HEK293 (cell line): ENCODE results near the gene EEF1AKMT3.

Experiments used
- CTCF ChIA-PET: fragments of 350-600 bp; formaldehyde crosslinking; extraction: SDS; loops from one replicate; lab custom pipeline; 2021; ENCODE audit warnings: antibody characterized with exemption; lab: Yijun Ruan, JAX
- POLR2A ChIA-PET: fragments of 300-600 bp; formaldehyde crosslinking; extraction: SDS; loops from one replicate; lab custom pipeline; 2020; ENCODE audit warnings: antibody characterized with exemption, inconsistent platforms; lab: Yijun Ruan, JAX
- H3K27ac ChIP-seq: fragments of 200-500 bp; sonication (Bioruptor generic); 2 replicates; pipeline ENCODE4 v1.5.1; 2014; ENCODE audit warnings: low read depth, low read length, control low read depth, inconsistent platforms; ENCODE audit errors: extremely low read depth
- H3K36me3 ChIP-seq, 2 experiments: fragments of 200-500 bp in 1 of 2; sonication (Bioruptor generic) in 1 of 2; 1 replicate in 1 of 2; 2 replicates in 1 of 2; pipeline ENCODE4 v1.5.1; 2014 to 2017; ENCODE audit warnings: inconsistent platforms in 2 of 2, low read length in 2 of 2; ENCODE audit not compliant: control insufficient read depth in 2 of 2, insufficient read depth in 1 of 2
- H3K4me1 ChIP-seq: fragments of 200-500 bp; sonication (Bioruptor generic); 2 replicates; pipeline ENCODE4 v1.5.1; 2014; ENCODE audit warnings: mild to moderate bottlenecking, low read length, inconsistent platforms; ENCODE audit not compliant: control insufficient read depth, insufficient read depth
- H3K4me3 ChIP-seq: 2 replicates; pipeline ENCODE4 v1.5.1; 2011; ENCODE audit warnings: low read depth, mild to moderate bottlenecking, control low read depth, low read length, moderate library complexity
- H3K9me3 ChIP-seq: fragments of 200-500 bp; sonication (Bioruptor generic); 2 replicates; pipeline ENCODE4 v1.5.1; 2014; ENCODE audit warnings: low read depth, low read length, inconsistent platforms; ENCODE audit not compliant: control insufficient read depth, insufficient read depth
- GLI4 ChIP-seq: fragments of 450-650 bp; formaldehyde crosslinking; IDR thresholded peaks from 2 replicates; pipeline ENCODE4 v1.5.1; 2016; ENCODE audit warnings: missing biosample characterization, missing genetic modification characterization
- GLIS2 ChIP-seq: fragments of 450-650 bp; formaldehyde crosslinking; IDR thresholded peaks from 2 replicates; pipeline ENCODE4 v1.5.1; 2016; ENCODE audit warnings: missing biosample characterization, missing genetic modification characterization
- HOXA7 ChIP-seq: sonication (generic); formaldehyde crosslinking; IDR thresholded peaks from 2 replicates; pipeline ENCODE4 v1.8.1; 2022; ENCODE audit warnings: missing genetic modification reagents, borderline replicate concordance
- KLF8 ChIP-seq: fragments of 450-650 bp; formaldehyde crosslinking; IDR thresholded peaks from 2 replicates; pipeline ENCODE4 v1.5.1; 2016; ENCODE audit warnings: missing biosample characterization, missing genetic modification characterization
- KLF9 ChIP-seq: fragments of 450-650 bp; formaldehyde crosslinking; IDR thresholded peaks from 2 replicates; pipeline ENCODE4 v1.5.1; 2016; ENCODE audit warnings: missing biosample characterization, missing genetic modification characterization, low read depth
- RBAK ChIP-seq: fragments of 450-650 bp; formaldehyde crosslinking; IDR thresholded peaks from 2 replicates; pipeline ENCODE4 v1.5.1; 2016; ENCODE audit warnings: missing biosample characterization, missing genetic modification characterization
- SALL2 ChIP-seq: fragments of 450-650 bp; formaldehyde crosslinking; IDR thresholded peaks from 2 replicates; pipeline ENCODE4 v1.5.0; 2017; ENCODE audit warnings: missing biosample characterization, mild to moderate bottlenecking, missing genetic modification characterization, borderline replicate concordance
- SCRT1 ChIP-seq: fragments of 450-650 bp; formaldehyde crosslinking; IDR thresholded peaks from 2 replicates; pipeline ENCODE4 v1.5.1; 2016; ENCODE audit warnings: missing biosample characterization, missing genetic modification characterization, borderline replicate concordance
- SCRT2 ChIP-seq: fragments of 450-650 bp; formaldehyde crosslinking; IDR thresholded peaks from 2 replicates; pipeline ENCODE4 v1.5.1; 2016; ENCODE audit warnings: missing biosample characterization, missing genetic modification characterization
- SP3 ChIP-seq: fragments of 450-650 bp; formaldehyde crosslinking; IDR thresholded peaks from 2 replicates; pipeline ENCODE4 v1.5.1; 2016; ENCODE audit warnings: missing biosample characterization, missing genetic modification characterization
- TCF7L2 ChIP-seq: IDR thresholded peaks from 2 replicates; pipeline ENCODE4 v1.6.1; 2011; ENCODE audit warnings: low read depth, mild to moderate bottlenecking, inconsistent platforms, low read length, moderate library complexity, borderline replicate concordance
- ZBTB44 ChIP-seq: fragments of 450-650 bp; IDR thresholded peaks from 2 replicates; pipeline ENCODE4 v1.5.1; 2018; ENCODE audit warnings: missing biosample characterization, mild to moderate bottlenecking, missing genetic modification characterization
- ZFHX2 ChIP-seq: fragments of 450-650 bp; formaldehyde crosslinking; conservative IDR thresholded peaks from 2 replicates; pipeline ENCODE4 v1.5.1; 2016; ENCODE audit warnings: missing biosample characterization, missing genetic modification characterization
- ZFP37 ChIP-seq: fragments of 450-650 bp; formaldehyde crosslinking; IDR thresholded peaks from 2 replicates; pipeline ENCODE4 v1.5.1; 2016; ENCODE audit warnings: missing biosample characterization, missing genetic modification characterization
- ZIC2 ChIP-seq: fragments of 450-650 bp; formaldehyde crosslinking; IDR thresholded peaks from 2 replicates; pipeline ENCODE4 v1.5.1; 2016; ENCODE audit warnings: missing biosample characterization, missing genetic modification characterization
- ZNF10 ChIP-seq: fragments of 450-650 bp; formaldehyde crosslinking; IDR thresholded peaks from 2 replicates; pipeline ENCODE4 v1.5.1; 2017; ENCODE audit warnings: missing biosample characterization, missing genetic modification characterization
- ZNF112 ChIP-seq: fragments of 450-650 bp; formaldehyde crosslinking; IDR thresholded peaks from 2 replicates; pipeline ENCODE4 v1.5.0; 2017; ENCODE audit warnings: missing biosample characterization, missing genetic modification characterization
- ZNF121 ChIP-seq: fragments of 450-650 bp; formaldehyde crosslinking; IDR thresholded peaks from 2 replicates; pipeline ENCODE4 v1.5.1; 2016; ENCODE audit warnings: missing biosample characterization, missing genetic modification characterization
- ZNF16 ChIP-seq: fragments of 450-650 bp; formaldehyde crosslinking; IDR thresholded peaks from 2 replicates; pipeline ENCODE4 v1.5.1; 2016; ENCODE audit warnings: low read depth, missing biosample characterization, missing genetic modification characterization
- ZNF18 ChIP-seq: fragments of 450-650 bp; formaldehyde crosslinking; IDR thresholded peaks from 2 replicates; pipeline ENCODE4 v1.5.1; 2016; ENCODE audit warnings: missing biosample characterization, missing genetic modification characterization
- ZNF223 ChIP-seq: fragments of 450-650 bp; formaldehyde crosslinking; IDR thresholded peaks from 2 replicates; pipeline ENCODE4 v1.5.1; 2016; ENCODE audit warnings: missing biosample characterization, missing genetic modification characterization
- ZNF239 ChIP-seq: fragments of 450-650 bp; formaldehyde crosslinking; IDR thresholded peaks from 2 replicates; pipeline ENCODE4 v1.5.1; 2016; ENCODE audit warnings: missing biosample characterization, missing genetic modification characterization
- ZNF24 ChIP-seq: fragments of 450-650 bp; formaldehyde crosslinking; IDR thresholded peaks from 2 replicates; pipeline ENCODE4 v1.5.1; 2016; ENCODE audit warnings: missing biosample characterization, missing genetic modification characterization
- ZNF248 ChIP-seq: fragments of 450-650 bp; formaldehyde crosslinking; IDR thresholded peaks from 2 replicates; pipeline ENCODE4 v1.5.1; 2017; ENCODE audit warnings: missing biosample characterization, missing genetic modification characterization
- ZNF398 ChIP-seq: fragments of 450-650 bp; formaldehyde crosslinking; IDR thresholded peaks from 2 replicates; pipeline ENCODE4 v1.5.1; 2017; ENCODE audit warnings: missing biosample characterization, missing genetic modification characterization
- ZNF529 ChIP-seq: fragments of 450-650 bp; formaldehyde crosslinking; IDR thresholded peaks from 2 replicates; pipeline ENCODE4 v1.5.1; 2017; ENCODE audit warnings: missing genetic modification characterization, missing biosample characterization; ENCODE audit not compliant: insufficient replicate concordance
- ZNF548 ChIP-seq: fragments of 450-650 bp; formaldehyde crosslinking; IDR thresholded peaks from 2 replicates; pipeline ENCODE4 v1.5.1; 2016; ENCODE audit warnings: missing biosample characterization, missing genetic modification characterization
- ZNF549 ChIP-seq: fragments of 450-650 bp; IDR thresholded peaks from 2 replicates; pipeline ENCODE4 v1.5.1; 2018; ENCODE audit warnings: missing biosample characterization, missing genetic modification characterization, mild to moderate bottlenecking, inconsistent platforms, moderate library complexity
- ZNF555 ChIP-seq: fragments of 450-650 bp; formaldehyde crosslinking; conservative IDR thresholded peaks from 2 replicates; pipeline ENCODE4 v1.5.1; 2017; ENCODE audit warnings: missing biosample characterization, mild to moderate bottlenecking, missing genetic modification characterization, inconsistent platforms
- ZNF658 ChIP-seq: fragments of 450-650 bp; formaldehyde crosslinking; IDR thresholded peaks from 2 replicates; pipeline ENCODE4; 2016; ENCODE audit warnings: missing biosample characterization, missing genetic modification characterization
- ZNF660 ChIP-seq: fragments of 450-650 bp; IDR thresholded peaks from 2 replicates; pipeline ENCODE4 v1.5.1; 2018; ENCODE audit warnings: missing biosample characterization, mild to moderate bottlenecking, missing genetic modification characterization
- ZNF701 ChIP-seq: fragments of 450-650 bp; formaldehyde crosslinking; IDR thresholded peaks from 2 replicates; pipeline ENCODE4 v1.5.1; 2016; ENCODE audit warnings: missing biosample characterization, missing genetic modification characterization
- ZSCAN30 ChIP-seq: fragments of 450-650 bp; IDR thresholded peaks from 2 replicates; pipeline ENCODE4 v1.5.1; 2018; ENCODE audit warnings: missing biosample characterization, mild to moderate bottlenecking, missing genetic modification characterization, moderate library complexity
- TF ChIP-seq, protein P1 (sequence below): fragments of 450-650 bp; formaldehyde crosslinking; IDR thresholded peaks from 2 replicates; pipeline ENCODE4 v1.5.1; 2017; ENCODE audit warnings: missing biosample characterization, missing genetic modification characterization

The EEF1AKMT3 gene

GRCh38 chr12:57726151-57726883, 46.1 kb upstream of the EEF1AKMT3 start:
- Histone ChIP-seq H3K4me3 (peak overlapping the region; percentile 76), H3K27ac (peak overlapping the region; percentile 82), H3K36me3 (peaks cover 3 to 6% of the 10 kb centered on the region in 2 experiments; a peak in 2 of 3 replicates), H3K4me1 (no peaks in the 10 kb centered on the region), H3K9me3 (no peaks in the 10 kb centered on the region)
- POLR2A ChIA-PET: interaction anchor here (0.6 to 2.2 kb wide), 8 partner anchors 8 to 222 kb away, joined by 3 to 15 read pairs (median 4); partner anchors contain the start of genes ARHGEF25, CDK4, EEF1AKMT3 and METTL1
- CTCF ChIA-PET: interaction anchor here (0.6 to 4.6 kb wide), 22 partner anchors 10 to 1035 kb away, joined by 3 to 55 read pairs (median 6); partner anchors contain the start of genes ARHGEF25, OS9, TSFM and TSPAN31
- TF ChIP-seq ZBTB44 (no peak), ZNF555 (tag by site-specific recombination) (no peak), ZNF16 (tag by site-specific recombination) (no peak), ZNF529 (tag by site-specific recombination) (no peak), ZNF18 (tag by site-specific recombination) (0 out of 2 replicates have a peak, but pooled peaks have one; percentile 30), KLF9 (peak; percentile 98), ZNF548 (no peak), ZNF398 (tag by site-specific recombination) (peak; percentile 68), ZNF112 (no peak), ZIC2 (tag by site-specific recombination) (peak; percentile 34; the same call in 1 of the 2 replicates), ZNF660 (tag by site-specific recombination) (peak; percentile 38; the same call in 1 of the 2 replicates), ZNF10 (tag by site-specific recombination) (no peak), SCRT1 (tag by site-specific recombination) (no peak), ZNF223 (tag by site-specific recombination) (no peak), GLI4 (tag by site-specific recombination) (no peak), SP3 (tag by site-specific recombination) (peak; percentile 87), ZNF239 (tag by site-specific recombination) (no peak), ZNF248 (tag by site-specific recombination) (no peak), ZFHX2 (peak; percentile 99), HOXA7 (CRISPR knock-in tag) (no peak), ZNF701 (tag by site-specific recombination) (no peak), TCF7L2 (no peak), ZNF658 (tag by site-specific recombination) (no peak), ZFP37 (tag by site-specific recombination) (peak; percentile 89), ZNF121 (tag by site-specific recombination) (no peak), ZNF549 (tag by site-specific recombination) (no peak), SALL2 (no peak), ZNF24 (tag by site-specific recombination) (peak; percentile 60; the same call in 1 of the 2 replicates), KLF8 (tag by site-specific recombination) (peak; percentile 91), SCRT2 (tag by site-specific recombination) (peak; percentile 58; the same call in 1 of the 2 replicates), GLIS2 (tag by site-specific recombination) (peak; percentile 100), RBAK (tag by site-specific recombination) (no peak), ZSCAN30 (peak; percentile 52; the same call in 1 of the 2 replicates)
- TF ChIP-seq, protein P1, sequence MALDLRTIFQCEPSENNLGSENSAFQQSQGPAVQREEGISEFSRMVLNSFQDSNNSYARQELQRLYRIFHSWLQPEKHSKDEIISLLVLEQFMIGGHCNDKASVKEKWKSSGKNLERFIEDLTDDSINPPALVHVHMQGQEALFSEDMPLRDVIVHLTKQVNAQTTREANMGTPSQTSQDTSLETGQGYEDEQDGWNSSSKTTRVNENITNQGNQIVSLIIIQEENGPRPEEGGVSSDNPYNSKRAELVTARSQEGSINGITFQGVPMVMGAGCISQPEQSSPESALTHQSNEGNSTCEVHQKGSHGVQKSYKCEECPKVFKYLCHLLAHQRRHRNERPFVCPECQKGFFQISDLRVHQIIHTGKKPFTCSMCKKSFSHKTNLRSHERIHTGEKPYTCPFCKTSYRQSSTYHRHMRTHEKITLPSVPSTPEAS (tag by site-specific recombination): peak; percentile 60
